GM12878 (cell line): ENCODE data around the gene BFSP1. TPM values are rescaled to one million over a fixed set of nuclear protein-coding genes. Genes with fewer than 3 reads are reported as not detected.

Experiments
- ATAC-seq: fragments of 200-7000 bp; cut with Tn5 transposase; 3 replicates; pipeline ENCODE4 v1.9.1; 2020; ENCODE audit warnings: mild to moderate bottlenecking, moderate library complexity
- BruUV-seq: library from RNA; stranded (reverse); fragments of 400-500 nt; replicated peaks from 2 replicates; lab custom pipeline; 2021; lab: Mats Ljungman, UMichigan
- CTCF ChIA-PET: fragments of 300-600 bp; sonication (Branson Sonifier 250); formaldehyde crosslinking; extraction: SDS; loops from one replicate; lab custom pipeline; 2021; ENCODE audit warnings: inconsistent platforms; lab: Yijun Ruan, JAX
- POLR2A ChIA-PET: fragments of 350-600 bp; formaldehyde crosslinking; extraction: SDS; loops from one replicate; lab custom pipeline; 2021; ENCODE audit warnings: inconsistent platforms; lab: Charles Lee
- RAD21 ChIA-PET: fragments of 300-600 bp; sonication (Branson Sonifier 250); formaldehyde crosslinking; loops from one replicate; lab custom pipeline; 2023; ENCODE audit warnings: antibody characterized with exemption; ENCODE audit not compliant: unreplicated experiment; lab: Charles Lee
- SMC1A ChIA-PET: fragments of 300-600 bp; sonication (Branson Sonifier 250); formaldehyde crosslinking; loops from one replicate; lab custom pipeline; 2023; ENCODE audit not compliant: unreplicated experiment, uncharacterized antibody; lab: Charles Lee
- DNase-seq: peaks from one replicate; pipeline ENCODE4 v3.0.0-alpha.2; 2011; ENCODE audit warnings: low read depth, low spot score
- FAIRE-seq: peaks from 3 replicates; lab custom pipeline; 2011; peaks lifted over from hg19 to GRCh38; lab: Jason Lieb, UNC
- H2AFZ ChIP-seq: 2 replicates; pipeline ENCODE4 v1.6.0; 2011; ENCODE audit warnings: low read depth, low read length, control low read depth; ENCODE audit not compliant: control insufficient read depth
- H3K27ac ChIP-seq: 2 replicates; pipeline ENCODE4 v1.5.1; 2011; ENCODE audit warnings: control low read depth; ENCODE audit not compliant: control insufficient read depth, insufficient read depth
- H3K27me3 ChIP-seq, 2 experiments: replicated peaks in 1 of 2; 2 replicates each; pipeline versions ENCODE4 v1.6.0 to v1.6.1; 2011; ENCODE audit warnings: low read length in 1 of 2; ENCODE audit not compliant: control insufficient read depth in 2 of 2, insufficient read depth in 2 of 2
- H3K36me3 ChIP-seq, 2 experiments: 2 replicates each; pipeline ENCODE4 v1.5.1; 2011; ENCODE audit warnings: low read length in 1 of 2; ENCODE audit not compliant: control insufficient read depth in 2 of 2, insufficient read depth in 2 of 2
- H3K4me1 ChIP-seq: 2 replicates; pipeline ENCODE4 v1.6.1; 2011; ENCODE audit warnings: mild to moderate bottlenecking, low read length, moderate library complexity, mixed read lengths; ENCODE audit not compliant: control insufficient read depth, insufficient read depth
- H3K4me2 ChIP-seq: 2 replicates; pipeline ENCODE4 v1.6.0; 2011; ENCODE audit warnings: control low read depth; ENCODE audit not compliant: control insufficient read depth, insufficient read depth
- H3K4me3 ChIP-seq: fragments of 200-600 bp; sonication (generic); 2 replicates; pipeline ENCODE4 v1.5.1; 2016
- H3K79me2 ChIP-seq: 2 replicates; pipeline ENCODE4 v1.6.0; 2011; ENCODE audit warnings: low read length; ENCODE audit not compliant: control insufficient read depth, insufficient read depth
- H3K9ac ChIP-seq: 2 replicates; pipeline ENCODE4 v1.8.0; 2011; ENCODE audit warnings: low read length, control low read depth, mixed read lengths; ENCODE audit not compliant: control insufficient read depth, insufficient read depth
- H3K9me3 ChIP-seq: replicated peaks from 3 replicates; pipeline ENCODE4 v1.5.1; 2011; ENCODE audit warnings: mild to moderate bottlenecking, low read length; ENCODE audit not compliant: control insufficient read depth, insufficient read depth
- H4K20me1 ChIP-seq: 2 replicates; pipeline ENCODE4 v1.6.0; 2011; ENCODE audit not compliant: control insufficient read depth, insufficient read depth
- ATF3 ChIP-seq: IDR thresholded peaks from 2 replicates; pipeline ENCODE4 v1.6.1; 2011; ENCODE audit warnings: low read depth, mild to moderate bottlenecking, low read length, moderate library complexity, borderline replicate concordance; ENCODE audit errors: extremely low read depth
- LARP7 ChIP-seq: fragments of 450-650 bp; IDR thresholded peaks from 2 replicates; pipeline ENCODE4 v1.6.1; 2017; ENCODE audit warnings: mild to moderate bottlenecking
- MLLT1 ChIP-seq: fragments of 450-650 bp; IDR thresholded peaks from 2 replicates; pipeline ENCODE4 v1.6.1; 2016; ENCODE audit warnings: mild to moderate bottlenecking
- PKNOX1 ChIP-seq: fragments of 450-650 bp; IDR thresholded peaks from 2 replicates; pipeline ENCODE4 v1.6.1; 2016; ENCODE audit warnings: mild to moderate bottlenecking
- TCF3 ChIP-seq: IDR thresholded peaks from 2 replicates; pipeline ENCODE4 v1.6.1; 2012; ENCODE audit warnings: low read depth, mild to moderate bottlenecking, low read length, borderline replicate concordance; ENCODE audit not compliant: insufficient read depth
- WGBS: methylation state at CpG from one replicate; pipeline ENCODE4 v1.1.6; 2016; ENCODE audit warnings: low lambda C conversion rate; ENCODE audit not compliant: insufficient replicate concordance, insufficient coverage; ENCODE audit errors: missing lambda C conversion rate; 5-methylcytosine and 5-hydroxymethylcytosine counted together
- in situ Hi-C: fragments of 300-500 bp; cut with MboI; formaldehyde crosslinking; loops from 9 replicates; pipeline ENCODE4 v1.14.3; 2018; ENCODE audit warnings: mixed read lengths
- intact Hi-C: fragments of 100-400 bp; cut with micrococcal nuclease; formaldehyde crosslinking; loops from one replicate; pipeline ENCODE4 v1.14.2; 2022; ENCODE audit not compliant: unreplicated experiment
- polyA plus RNA-seq, 11 experiments: library from polyadenylated mRNA; depleted of rRNA in 4 of 11; unstranded in 6 of 11; stranded (reverse) in 5 of 11; fragments of >200 nt; fragmentation: Nextera tagmentation in 4 of 11; fragmentation: Illumina TruSeq in 1 of 11; extraction: Ambion mirVana in 4 of 11; extraction: Trizol in 1 of 11; gene quantifications; 1 replicate in 1 of 11; 2 replicates in 10 of 11; pipeline versions ENCODE4 v1.2.1 to v1.2.3, GENCODE V29; 2011 to 2016; ENCODE audit warnings: inconsistent platforms in 2 of 11, missing spikeins in 2 of 11, low read depth in 1 of 11
- total RNA-seq, 4 experiments: library from RNA; depleted of rRNA in 3 of 4; stranded (reverse); fragments of >200 nt in 3 of 4; fragmentation: Illumina TruSeq in 1 of 4; extraction: Trizol in 1 of 4; gene quantifications; 2 replicates each; pipeline versions ENCODE4 v1.2.1 to v1.2.3, GENCODE V29; 2013 to 2021

BFSP1 gene
- total and polyA plus RNA-seq, 10 of the 15 experiments (the other 5 are each of a cell fraction or from before 2014, with no cell fraction given) = 0.06 to 0.22 (median 0.11) TPM; not detected in 3

- Histone ChIP-seq H2AFZ (no peak overlapping the region), H3K36me3 (no peaks in the 10 kb centered on the region), H3K4me2 (no peak overlapping the region), H4K20me1 (no peaks in the 10 kb centered on the region), H3K27me3 (no peaks in the 10 kb centered on the region), H3K79me2 (no peaks in the 10 kb centered on the region), H3K4me1 (no peaks in the 10 kb centered on the region), H3K9me3 (no peaks in the 10 kb centered on the region), H3K27ac (no peak overlapping the region), H3K9ac (no peak overlapping the region), H3K4me3 (no peak overlapping the region)
- POLR2A ChIA-PET = no interaction called here
- in situ Hi-C loops (no loop called here), intact Hi-C loops (no loop called here)
- ATAC-seq (no peak), FAIRE-seq (no peak), DNase-seq (no peak)
- 11% methylated on average over 5 of the region's 5 CpGs for WGBS
- no peak for TF ChIP-seq ATF3
- TF ChIP-seq TCF3 = no peak
- TF ChIP-seq LARP7 = no peak
- no peak for TF ChIP-seq PKNOX1
- no peak for TF ChIP-seq MLLT1
- SMC1A ChIA-PET = interaction anchor here (1.4 kb wide), 1 partner anchor 48 kb away, joined by 4 read pairs; no protein-coding TSS in a partner anchor
- CTCF ChIA-PET = no interaction called here
- BruUV-seq = no TSS peak
- RAD21 ChIA-PET = no interaction called here
These were observed 7.9 kb downstream of the BFSP1 start for GRCh38 chr20:17523326-17523725.
